GM23248 (cell line): ENCODE data around the gene SLC15A4. TPM values are rescaled to one million over a fixed set of nuclear protein-coding genes. Genes with fewer than 3 reads are reported as not detected.
"Not testable (repeated sequence)": the region's sequence is repeated elsewhere in the genome, so short reads cannot be mapped to it uniquely, and the experiment has no call there.

Experiments
- DNase-seq: peaks from one replicate; pipeline ENCODE4 v3.0.0-alpha.2; 2015
- H2AFZ ChIP-seq: fragments of 200-600 bp; sonication (generic); 2 replicates; pipeline ENCODE4 v1.6.1; 2016; ENCODE audit warnings: antibody characterized with exemption
- H3F3A ChIP-seq: fragments of 200-600 bp; sonication (generic); 2 replicates; pipeline ENCODE4 v1.6.1; 2016; ENCODE audit warnings: mild to moderate bottlenecking, antibody characterized with exemption, mixed run types; ENCODE audit not compliant: insufficient read depth
- H3K27ac ChIP-seq: fragments of 200-600 bp; sonication (generic); 2 replicates; pipeline ENCODE4 v1.5.1; 2016; ENCODE audit warnings: mild to moderate bottlenecking
- H3K27me3 ChIP-seq: fragments of 200-600 bp; sonication (generic); replicated peaks from 2 replicates; pipeline ENCODE4 v1.6.1; 2016; ENCODE audit warnings: mild to moderate bottlenecking; ENCODE audit not compliant: insufficient read depth
- H3K36me3 ChIP-seq: fragments of 200-600 bp; sonication (generic); 2 replicates; pipeline ENCODE4 v1.6.1; 2016; ENCODE audit warnings: low read depth, mild to moderate bottlenecking
- H3K4me1 ChIP-seq: fragments of 200-600 bp; sonication (generic); 2 replicates; pipeline ENCODE4 v1.6.1; 2016; ENCODE audit warnings: mild to moderate bottlenecking; ENCODE audit not compliant: insufficient read depth
- H3K4me2 ChIP-seq: fragments of 200-600 bp; sonication (generic); one replicate; pipeline ENCODE4 v1.6.1; 2016; ENCODE audit warnings: mild to moderate bottlenecking; ENCODE audit not compliant: unreplicated experiment
- H3K4me3 ChIP-seq: fragments of 200-600 bp; sonication (generic); 2 replicates; pipeline ENCODE4 v1.5.1; 2016; ENCODE audit warnings: mild to moderate bottlenecking
- H3K79me2 ChIP-seq: fragments of 200-600 bp; sonication (generic); 2 replicates; pipeline ENCODE4 v1.6.1; 2016; ENCODE audit warnings: mild to moderate bottlenecking; ENCODE audit not compliant: insufficient read depth
- H3K9ac ChIP-seq: fragments of 200-600 bp; sonication (generic); 2 replicates; pipeline ENCODE4 v1.6.1; 2016; ENCODE audit warnings: mild to moderate bottlenecking
- H3K9me2 ChIP-seq: fragments of 200-600 bp; sonication (generic); 2 replicates; pipeline ENCODE4 v1.6.1; 2016; ENCODE audit warnings: mixed run types, mild to moderate bottlenecking, moderate library complexity; ENCODE audit not compliant: insufficient read depth
- H3K9me3 ChIP-seq: fragments of 200-600 bp; sonication (generic); one replicate; pipeline ENCODE4 v1.6.1; 2017; ENCODE audit warnings: low read depth
- H4K20me1 ChIP-seq: fragments of 200-600 bp; sonication (generic); 2 replicates; pipeline ENCODE4 v1.6.0; 2016; ENCODE audit not compliant: insufficient read depth
- EZH2 ChIP-seq: fragments of 200-600 bp; sonication (generic); IDR thresholded peaks from 2 replicates; pipeline ENCODE4 v1.6.1; 2018; ENCODE audit warnings: antibody characterized with exemption, mild to moderate bottlenecking; ENCODE audit not compliant: insufficient read depth, poor library complexity, severe bottlenecking
- EZH2phosphoT487 ChIP-seq: fragments of 200-600 bp; sonication (generic); IDR thresholded peaks from 2 replicates; pipeline ENCODE4 v1.6.1; 2018; ENCODE audit warnings: antibody characterized with exemption, moderate library complexity, mild to moderate bottlenecking, low read depth; ENCODE audit not compliant: insufficient read depth
- whole genome bisulfite sequencing, 2 experiments: methylation state at CpG; one replicate each; pipeline ENCODE4 v1.1.6; 2015 to 2017; ENCODE audit warnings: low lambda C conversion rate in 2 of 2, low coverage in 1 of 2; ENCODE audit errors: missing lambda C conversion rate in 2 of 2; 5-methylcytosine and 5-hydroxymethylcytosine counted together
- in situ Hi-C: fragments of 300-500 bp; cut with MboI; formaldehyde crosslinking; loops from 2 replicates; pipeline ENCODE4 v1.15.0; 2020
- polyA plus RNA-seq: library from polyadenylated mRNA; unstranded; fragments of >200 nt; fragmentation: Nextera tagmentation; extraction: Ambion mirVana; gene quantifications from 2 replicates; pipeline ENCODE4 v1.2.1, GENCODE V29; 2016
- total RNA-seq: library from RNA; depleted of rRNA; stranded (reverse); fragments of >200 nt; shearing (Covaris generic); gene quantifications from 2 replicates; pipeline ENCODE4 v1.2.3, GENCODE V29; 2014

Gene SLC15A4
- total and polyA plus RNA-seq, 2 experiments from 2014 or later, result 5.7 to 50.3 TPM

GRCh38 chr12:128807161-128807724 lies 16.5 kb downstream of the SLC15A4 start:
- H3K4me3 ChIP-seq, result no peak overlapping the region
- H3K9me3 ChIP-seq, result no peaks in the 10 kb centered on the region
- H3K9ac ChIP-seq, result no peak overlapping the region
- H3K27ac ChIP-seq, result no peak overlapping the region
- no peaks in the 10 kb centered on the region for H4K20me1 ChIP-seq
- H3K27me3 ChIP-seq, result no peaks in the 10 kb centered on the region
- no peak overlapping the region for H3K4me2 ChIP-seq
- peaks cover 89% of the 10 kb centered on the region for H3K79me2 ChIP-seq
- H3K4me1 ChIP-seq, result peaks cover 17% of the 10 kb centered on the region
- TF ChIP-seq EZH2phosphoT487 (no peak), EZH2 (no peak)
- WGBS, 2 experiments, result 98% methylated on average over 12 to 14 of the region's 14 CpGs
- H3K36me3 ChIP-seq, result peaks cover 28% of the 10 kb centered on the region; the same call in 1 of the 2 replicates
- no peak overlapping the region for H2AFZ ChIP-seq
- no peaks in the 10 kb centered on the region for H3K9me2 ChIP-seq
- peaks cover 14% of the 10 kb centered on the region for H3F3A ChIP-seq
- in situ Hi-C loops, result no loop called here
- no peak for DNase-seq

GRCh38 chr12:128806573-128806972 lies 17.2 kb downstream of the SLC15A4 start:
- Histone ChIP-seq H3K9me2 (no peaks in the 10 kb centered on the region), H3K4me2 (no peak overlapping the region), H3K27ac (no peak overlapping the region), H3F3A (peaks cover 11% of the 10 kb centered on the region), H3K9me3 (no peaks in the 10 kb centered on the region), H3K9ac (no peak overlapping the region), H3K36me3 (peaks cover 28% of the 10 kb centered on the region; the same call in 1 of the 2 replicates), H3K4me1 (peaks cover 24% of the 10 kb centered on the region), H3K27me3 (no peaks in the 10 kb centered on the region), H3K79me2 (peaks cover 83% of the 10 kb centered on the region), H3K4me3 (no peak overlapping the region), H4K20me1 (no peaks in the 10 kb centered on the region), H2AFZ (no peak overlapping the region)
- 89 to 93% methylated on average over 8 to 9 of the region's 9 CpGs for WGBS, 2 experiments
- TF ChIP-seq EZH2, result no peak
- TF ChIP-seq EZH2phosphoT487, result no peak
- DNase-seq, result no peak
- in situ Hi-C loops, result no loop called here

GRCh38 chr12:128805406-128805805 lies 18.4 kb downstream of the SLC15A4 start:
- H4K20me1 ChIP-seq, H3K4me2 ChIP-seq, H3K9ac ChIP-seq, H3K27me3 ChIP-seq, DNase-seq, H2AFZ ChIP-seq, H3K9me2 ChIP-seq, H3K4me3 ChIP-seq, in situ Hi-C loops, H3K27ac ChIP-seq, H3K9me3 ChIP-seq: not testable (repeated sequence)
- 98% methylated on average over 5 of the region's 5 CpGs for WGBS, 2 experiments
- H3K36me3 ChIP-seq, result peaks cover 28% of the 10 kb centered on the region; the same call in 1 of the 2 replicates
- peaks cover 21% of the 10 kb centered on the region for H3K4me1 ChIP-seq
- H3F3A ChIP-seq, result peaks cover 11% of the 10 kb centered on the region
- H3K79me2 ChIP-seq, result peaks cover 81% of the 10 kb centered on the region

- no peaks in the 10 kb centered on the region for H3K9me3 ChIP-seq
- H4K20me1 ChIP-seq, result no peaks in the 10 kb centered on the region
- H2AFZ ChIP-seq, result no peak overlapping the region
- no peak overlapping the region for H3K9ac ChIP-seq
- H3K4me2 ChIP-seq, result no peak overlapping the region
- no peak overlapping the region for H3K4me3 ChIP-seq
- H3K79me2 ChIP-seq, result peaks cover 78% of the 10 kb centered on the region
- H3K36me3 ChIP-seq, result peaks cover 28% of the 10 kb centered on the region; the same call in 1 of the 2 replicates
- TF ChIP-seq EZH2, result no peak
- TF ChIP-seq EZH2phosphoT487, result no peak
- H3K27ac ChIP-seq, result no peak overlapping the region
- in situ Hi-C loops, result no loop called here
- DNase-seq, result no peak
- H3K4me1 ChIP-seq, result peaks cover 14% of the 10 kb centered on the region
- 97 to 98% methylated on average over 8 of the region's 8 CpGs for WGBS, 2 experiments
- H3K27me3 ChIP-seq, result no peaks in the 10 kb centered on the region
- H3K9me2 ChIP-seq, result no peaks in the 10 kb centered on the region
- H3F3A ChIP-seq, result peaks cover 6% of the 10 kb centered on the region; the same call in 1 of the 2 replicates
These were observed 19.0 kb downstream of the SLC15A4 start for GRCh38 chr12:128804762-128805161.

- no peaks in the 10 kb centered on the region for H3K9me2 ChIP-seq
- no peaks in the 10 kb centered on the region for H3K27me3 ChIP-seq
- H3F3A ChIP-seq, result peaks cover 6% of the 10 kb centered on the region; the same call in 1 of the 2 replicates
- H3K79me2 ChIP-seq, result peaks cover 69% of the 10 kb centered on the region
- TF ChIP-seq EZH2phosphoT487 (no peak), EZH2 (no peak)
- no peaks in the 10 kb centered on the region for H3K9me3 ChIP-seq
- H4K20me1 ChIP-seq, result no peaks in the 10 kb centered on the region
- H3K9ac ChIP-seq, result no peak overlapping the region
- in situ Hi-C loops, result no loop called here
- peaks cover 24% of the 10 kb centered on the region; the same call in 1 of the 2 replicates for H3K36me3 ChIP-seq
- H3K4me1 ChIP-seq, result peaks cover 12% of the 10 kb centered on the region
- H2AFZ ChIP-seq, result no peak overlapping the region
- no peak overlapping the region for H3K4me3 ChIP-seq
- WGBS, 2 experiments, result 98 to 99% methylated on average over 9 of the region's 9 CpGs
- DNase-seq, result no peak
- H3K27ac ChIP-seq, result no peak overlapping the region
- H3K4me2 ChIP-seq, result no peak overlapping the region
These were observed 20.0 kb downstream of the SLC15A4 start for GRCh38 chr12:128803788-128804187.
